Stimulated activated CD4-positive, alpha-beta T cell treated with anti-CD3 and anti-CD28 coated beads, TNF-alpha, amount 100 ng/mL, for 1 hour (primary cell): ENCODE measurements around the gene MAS1L.

Source experiments
- DNase-seq, 3 donors: peaks; one replicate each; pipeline ENCODE4 v3.0.0-alpha.2; 2020; ENCODE audit warnings: low read depth in 3 of 3, low spot score in 1 of 3

The MAS1L gene

GRCh38 chr6:29487660-29488059 lies at the start of gene MAS1L:
MAS1L (minus strand) TSS chr6:29487956; CDS start chr6:29487902, 54 bp downstream.
- DNase-seq: no peak

GRCh38 chr6:29532320-29532951 lies 44.7 kb upstream of the MAS1L start:
- no peak for DNase-seq

GRCh38 chr6:29531668-29532067 lies 43.9 kb upstream of the MAS1L start:
- DNase-seq: no peak

- no peak for DNase-seq
Observed at GRCh38 chr6:29530671-29531310, 43.0 kb upstream of the MAS1L start.

- no peak for DNase-seq
Observed at GRCh38 chr6:29529956-29530355, 42.2 kb upstream of the MAS1L start.

GRCh38 chr6:29528988-29529560 lies 41.3 kb upstream of the MAS1L start:
- no peak for DNase-seq

GRCh38 chr6:29528300-29528931 lies 40.7 kb upstream of the MAS1L start:
- no peak for DNase-seq

GRCh38 chr6:29527564-29527963 lies 39.8 kb upstream of the MAS1L start:
- DNase-seq: no peak

GRCh38 chr6:29527126-29527525 lies 39.4 kb upstream of the MAS1L start:
- DNase-seq: no peak

GRCh38 chr6:29525311-29525639 lies 37.5 kb upstream of the MAS1L start:
- no peak for DNase-seq

- DNase-seq: no peak
Observed at GRCh38 chr6:29524444-29525310, 36.9 kb upstream of the MAS1L start.

GRCh38 chr6:29524044-29524443 lies 36.3 kb upstream of the MAS1L start:
- no peak for DNase-seq

- DNase-seq: no peak
Observed at GRCh38 chr6:29522227-29522626, 34.5 kb upstream of the MAS1L start.

- no peak for DNase-seq
Observed at GRCh38 chr6:29521006-29521680, 33.4 kb upstream of the MAS1L start.

- DNase-seq: no peak
Observed at GRCh38 chr6:29520232-29520631, 32.5 kb upstream of the MAS1L start.

GRCh38 chr6:29519291-29520010 lies 31.7 kb upstream of the MAS1L start:
- DNase-seq: no peak

GRCh38 chr6:29517728-29518440 lies 30.1 kb upstream of the MAS1L start:
- DNase-seq: no peak

GRCh38 chr6:29517245-29517644 lies 29.5 kb upstream of the MAS1L start:
- DNase-seq: no peak

- no peak for DNase-seq
Observed at GRCh38 chr6:29516108-29516507, 28.4 kb upstream of the MAS1L start.
